Activated naive CD8-positive, alpha-beta T cell treated with anti-CD3 and anti-CD28 coated beads, Interleukin-2, amount 50 U/mL, for 16 hours (primary cell): ENCODE data around the gene MEF2A.
"Not testable (repeated sequence)": the region's sequence is repeated elsewhere in the genome, so short reads cannot be mapped to it uniquely, and the experiment has no call there.

Experiments
- DNase-seq: peaks from one replicate; pipeline ENCODE4 v3.0.0-alpha.2; 2020; ENCODE audit warnings: low read depth, low spot score

MEF2A gene

DNA sequence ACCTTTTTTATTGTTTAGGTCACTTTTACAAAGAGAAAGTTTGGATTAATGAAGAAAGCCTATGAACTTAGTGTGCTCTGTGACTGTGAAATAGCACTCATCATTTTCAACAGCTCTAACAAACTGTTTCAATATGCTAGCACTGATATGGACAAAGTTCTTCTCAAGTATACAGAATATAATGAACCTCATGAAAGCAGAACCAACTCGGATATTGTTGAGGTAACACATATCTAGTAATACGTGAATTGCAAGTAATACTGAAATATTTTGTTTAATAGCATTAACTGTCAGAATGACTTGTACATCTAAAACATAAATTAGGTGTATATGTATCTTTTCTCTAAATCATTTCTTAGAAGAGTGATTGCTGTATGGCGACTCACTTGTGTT, 79.8 kb downstream of the MEF2A start:
- no peak for DNase-seq

DNA sequence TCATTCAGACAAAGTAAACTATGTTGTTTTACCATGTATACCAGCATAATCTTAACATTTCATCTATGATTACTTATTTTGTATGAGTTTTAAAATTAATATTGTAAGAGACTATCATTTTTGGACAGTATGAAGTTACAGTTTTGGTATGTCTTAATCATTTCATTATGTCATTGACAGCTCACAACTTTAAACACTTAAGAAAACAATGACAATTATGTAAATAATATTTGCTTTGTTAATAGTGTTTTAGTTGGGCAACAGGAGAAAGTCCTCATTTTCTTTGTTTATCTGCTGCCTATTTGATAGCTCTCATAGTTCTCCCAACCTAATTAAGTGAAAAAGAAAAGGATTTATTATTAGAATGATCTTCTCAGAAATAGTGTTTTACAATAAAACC, 80.2 kb downstream of the MEF2A start:
- DNase-seq: no peak

DNA sequence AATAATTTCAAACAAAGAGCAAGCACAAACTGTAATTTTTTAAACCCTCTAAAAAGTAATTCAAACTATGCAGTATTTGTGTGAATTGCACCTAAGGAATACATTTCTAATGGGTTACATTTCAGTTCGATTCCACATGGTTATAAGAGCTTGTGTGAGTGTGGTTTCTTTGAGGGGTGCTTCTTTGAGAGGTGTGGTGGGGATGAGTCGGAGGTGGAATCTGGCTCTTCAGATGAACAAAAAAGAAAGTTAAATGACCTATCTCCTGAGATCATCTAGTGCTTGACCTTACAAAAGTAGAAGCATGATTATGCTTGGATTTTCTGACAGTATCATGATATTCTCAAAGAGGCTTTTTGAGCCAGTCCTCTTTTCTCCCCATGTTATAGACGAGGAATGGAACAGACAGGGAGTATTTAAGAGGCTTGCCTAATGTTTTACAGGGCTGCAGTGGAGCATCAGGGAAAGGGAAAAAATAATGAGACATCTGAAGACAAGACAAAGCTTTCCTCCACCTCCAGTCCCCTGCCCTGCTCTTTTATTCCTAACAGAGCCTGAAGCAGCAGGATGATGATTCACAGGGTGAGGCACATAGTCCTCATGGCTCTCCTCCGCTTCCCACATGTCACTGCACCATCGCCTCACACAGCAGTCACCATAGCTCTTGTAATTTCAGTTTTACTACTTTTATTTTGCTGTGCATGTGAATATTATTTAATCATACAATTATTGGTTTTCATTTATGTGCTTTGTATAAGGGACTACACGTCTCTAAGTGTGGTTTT, 85.4 kb downstream of the MEF2A start:
- DNase-seq: no peak

DNA sequence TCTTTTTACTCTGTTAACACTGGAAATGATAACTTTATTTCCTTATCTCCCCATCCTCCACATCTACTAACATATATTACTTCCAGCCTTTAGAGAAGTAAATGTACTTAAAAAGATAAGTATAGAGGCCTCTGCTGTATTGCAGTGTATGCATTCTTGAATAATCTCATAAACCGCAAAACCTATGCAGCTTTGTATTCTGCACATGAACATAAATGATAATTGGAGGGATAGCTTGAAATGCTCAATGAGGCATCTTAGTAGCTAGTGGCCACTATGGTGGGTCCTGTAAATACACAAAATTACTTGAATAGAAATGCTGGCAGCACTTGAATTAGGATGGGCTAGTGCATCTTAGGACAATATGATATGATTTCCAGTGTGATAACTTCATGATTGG, 90.4 kb downstream of the MEF2A start:
- DNase-seq: no peak

DNA sequence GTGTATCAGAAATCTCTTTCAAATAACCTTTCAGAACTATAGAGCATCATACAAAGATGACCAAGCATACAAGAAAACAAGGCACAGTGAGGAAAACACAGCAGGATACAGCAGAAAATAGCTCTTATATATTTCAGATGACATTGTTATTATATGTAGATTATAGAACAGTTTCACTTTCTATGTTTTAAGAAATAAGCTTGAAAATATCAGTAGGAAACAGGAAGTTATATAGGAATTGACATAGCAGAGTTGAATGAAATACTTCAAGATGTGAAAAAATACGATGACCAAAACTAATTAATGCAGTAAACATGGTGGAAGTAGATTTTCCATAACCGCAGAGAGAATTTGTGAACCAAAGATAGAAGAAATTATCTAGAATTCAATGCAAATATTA, 92.2 kb downstream of the MEF2A start:
- no peak for DNase-seq

DNA sequence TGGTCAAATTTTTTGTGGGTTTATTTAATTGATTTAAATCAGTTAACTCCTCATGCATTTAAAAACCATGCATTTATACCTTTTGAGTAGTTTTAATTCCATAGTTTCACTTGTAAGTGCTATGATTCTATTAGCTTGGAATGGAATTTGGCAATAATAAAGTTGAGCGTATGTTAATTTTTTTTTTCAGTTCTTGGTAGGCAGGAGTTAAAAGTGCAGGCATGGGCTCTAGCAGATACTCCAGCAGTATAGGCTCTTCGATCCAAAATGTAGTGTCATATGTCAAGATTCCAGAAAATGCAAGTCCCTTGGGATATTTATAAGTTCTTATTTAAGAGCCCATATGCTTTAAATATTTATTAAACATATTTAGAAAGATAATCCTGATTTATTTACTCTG, 97.1 kb downstream of the MEF2A start:
- DNase-seq: no peak

DNA sequence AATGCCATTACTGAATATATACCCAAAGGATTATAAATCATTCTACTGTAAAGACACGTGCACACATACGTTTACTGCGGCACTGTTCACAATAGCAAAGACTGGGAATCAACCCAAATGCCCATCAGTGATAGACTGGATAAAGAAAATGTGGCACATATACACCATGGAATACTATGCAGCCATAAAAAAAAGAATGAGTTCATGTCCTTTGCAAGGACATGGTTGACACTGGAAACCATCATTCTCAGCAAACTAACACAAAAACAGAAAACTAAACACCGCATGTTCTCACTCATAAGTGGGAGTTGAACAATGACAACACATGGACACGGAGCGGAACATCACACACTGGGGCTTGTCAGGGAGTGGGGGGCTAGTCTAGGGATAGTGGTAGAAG, 100.3 kb downstream of the MEF2A start:
- not testable (repeated sequence) for DNase-seq

DNA sequence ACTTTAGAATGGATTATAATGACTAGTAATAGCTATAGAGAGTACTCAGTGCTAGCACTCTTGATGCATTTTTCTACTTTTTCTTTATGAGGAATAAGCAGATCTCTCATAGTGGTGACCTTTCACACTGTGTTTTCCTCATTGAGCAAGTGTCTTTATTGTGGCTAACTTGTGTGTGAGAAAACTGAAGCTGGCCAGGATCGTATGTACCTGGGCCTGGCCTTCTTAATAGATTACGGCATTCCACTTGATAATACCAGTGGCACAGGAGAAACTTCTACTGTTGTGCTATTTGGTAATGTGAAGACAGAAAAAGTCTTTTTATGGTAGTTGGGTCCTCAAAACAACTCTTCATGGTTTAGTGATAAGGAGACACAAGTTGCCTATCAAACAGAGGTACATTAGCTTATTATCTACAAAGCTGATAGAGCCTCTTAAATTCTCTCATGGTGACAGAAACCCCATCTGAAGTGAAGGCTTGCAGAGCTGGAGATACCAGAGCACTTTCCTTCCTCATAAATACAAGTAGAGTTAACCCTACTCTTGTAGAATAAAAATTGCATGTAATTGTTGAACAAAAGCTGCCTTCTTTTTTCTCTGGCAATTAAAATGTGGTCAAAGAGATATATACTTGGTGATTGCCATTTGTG, 102.9 kb downstream of the MEF2A start:
- no peak for DNase-seq

DNA sequence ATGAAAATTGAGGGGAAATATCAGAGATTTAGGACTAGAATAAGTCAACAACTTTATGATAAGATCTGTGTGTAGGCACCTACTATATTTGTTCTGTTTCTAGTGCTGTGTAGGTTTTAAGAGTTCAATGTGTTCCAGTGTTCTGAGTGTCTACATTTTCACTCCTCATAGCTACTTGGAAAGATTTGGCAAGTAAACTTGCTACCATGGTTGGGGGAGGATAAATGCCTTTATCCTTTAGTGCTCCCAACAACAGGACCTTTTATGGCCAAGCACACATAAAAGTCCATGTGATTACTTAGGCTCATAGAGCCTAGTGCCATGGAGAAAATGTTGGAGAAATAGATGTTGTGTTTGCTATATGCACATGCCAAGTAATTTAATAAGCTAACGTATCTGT, 103.5 kb downstream of the MEF2A start:
- no peak for DNase-seq

DNA sequence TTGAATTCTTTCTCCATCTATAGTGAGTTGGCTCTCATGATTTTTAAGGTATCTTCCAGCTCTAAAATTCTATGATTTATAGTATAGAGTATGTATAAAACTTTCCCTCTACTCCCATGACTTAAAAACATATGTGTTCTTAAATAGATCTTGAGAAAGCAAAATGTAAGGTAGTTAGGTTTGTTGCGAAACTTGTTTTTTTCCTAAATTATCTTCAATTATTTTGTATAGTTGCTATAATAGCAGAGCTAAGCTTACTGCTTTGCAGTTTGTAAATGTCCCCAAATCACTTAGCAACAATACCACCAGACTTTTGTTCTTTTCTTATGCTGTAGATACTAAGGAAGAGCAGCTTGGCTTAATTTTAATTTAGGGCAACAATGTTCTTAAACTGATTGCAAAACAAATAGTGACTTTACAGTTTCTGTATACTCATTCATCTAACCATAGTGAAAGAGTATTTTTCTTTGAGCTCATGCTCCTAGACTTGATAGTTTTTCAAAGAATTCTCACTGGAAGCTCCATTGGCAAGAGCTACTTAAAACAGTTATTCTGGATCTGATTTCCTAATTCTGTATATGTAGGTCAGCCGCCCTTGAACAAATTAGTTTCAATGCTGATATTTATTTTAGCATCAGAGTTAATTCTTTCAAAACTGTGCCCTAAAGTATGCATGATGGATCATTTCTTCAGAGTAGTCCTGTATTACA, 106.3 kb downstream of the MEF2A start:
- DNase-seq: no peak

DNA sequence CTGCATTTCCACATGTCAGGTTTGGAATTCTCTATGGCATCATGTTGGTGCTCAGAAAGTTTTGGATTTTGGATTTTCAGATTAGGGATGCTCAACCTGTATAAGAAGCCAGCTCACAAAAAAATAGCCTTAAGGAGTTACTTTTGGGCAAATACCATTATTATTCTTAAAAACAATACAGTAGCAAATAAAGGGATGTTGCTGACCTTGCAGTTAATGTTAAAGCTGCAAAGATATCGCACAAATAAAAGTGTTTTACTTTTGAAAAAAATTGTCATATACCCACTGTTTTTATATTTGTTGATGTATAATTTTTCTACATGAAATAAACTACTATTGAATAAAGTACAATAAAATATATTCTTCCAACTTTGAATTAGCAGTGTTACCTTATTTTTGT, 107.3 kb downstream of the MEF2A start:
- DNase-seq: no peak

DNA sequence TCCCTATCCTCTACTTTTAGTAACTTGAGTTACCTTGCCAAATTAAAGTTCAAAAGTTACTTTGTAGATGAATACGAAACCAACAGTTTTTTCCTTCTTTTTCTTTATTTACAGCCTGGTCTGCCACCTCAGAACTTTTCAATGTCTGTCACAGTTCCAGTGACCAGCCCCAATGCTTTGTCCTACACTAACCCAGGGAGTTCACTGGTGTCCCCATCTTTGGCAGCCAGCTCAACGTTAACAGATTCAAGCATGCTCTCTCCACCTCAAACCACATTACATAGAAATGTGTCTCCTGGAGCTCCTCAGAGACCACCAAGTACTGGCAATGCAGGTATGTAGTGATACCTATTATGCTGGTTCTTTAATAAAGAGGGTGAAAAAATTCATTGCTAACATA, 108.5 kb downstream of the MEF2A start:
- DNase-seq: no peak

DNA sequence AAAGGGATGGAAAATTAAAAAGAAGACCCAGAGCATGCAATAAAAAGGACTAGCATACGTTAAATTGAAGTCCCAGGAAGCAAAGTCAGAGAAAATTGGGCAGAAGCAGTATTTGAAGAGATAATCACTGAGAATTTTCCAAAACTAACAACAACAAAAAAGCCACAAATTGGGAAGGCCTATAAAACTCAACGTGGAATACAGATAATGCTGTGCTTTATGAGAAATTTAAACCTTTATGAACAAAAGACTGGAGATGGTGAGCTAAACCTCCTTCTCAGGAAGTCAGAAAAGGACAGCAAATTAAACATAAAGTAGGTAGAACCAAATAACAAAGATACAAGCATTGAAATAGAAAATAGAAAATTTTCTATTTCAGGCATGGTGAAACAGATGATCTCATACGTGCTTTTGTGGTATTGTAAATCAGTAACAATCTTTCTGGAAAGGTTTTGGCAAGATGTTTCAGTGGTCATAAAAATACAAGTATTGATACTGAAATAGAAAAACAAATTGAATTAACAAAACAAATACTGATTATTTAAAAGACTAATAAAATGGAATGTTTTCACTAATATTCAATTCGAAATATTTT, 111.9 kb downstream of the MEF2A start:
- no peak for DNase-seq

DNA sequence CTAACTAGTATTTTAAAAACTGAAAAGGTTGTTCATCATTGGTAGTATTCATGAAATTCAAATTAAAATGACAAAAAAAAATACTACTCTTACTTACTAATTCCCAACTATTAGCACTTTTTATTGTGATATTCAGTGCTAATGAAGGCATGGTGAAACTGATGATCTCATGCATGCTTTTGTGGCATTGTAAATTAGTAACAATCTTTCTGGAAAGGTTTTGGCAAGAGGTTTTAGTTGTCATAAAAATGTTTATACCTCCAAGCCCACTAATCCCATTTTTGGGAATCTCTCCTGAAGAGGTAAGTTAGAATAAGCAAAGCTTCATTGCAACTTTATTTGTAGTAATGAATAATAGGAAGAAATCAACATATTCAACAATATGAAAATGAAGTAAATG, 114.5 kb downstream of the MEF2A start:
- DNase-seq: no peak

DNA sequence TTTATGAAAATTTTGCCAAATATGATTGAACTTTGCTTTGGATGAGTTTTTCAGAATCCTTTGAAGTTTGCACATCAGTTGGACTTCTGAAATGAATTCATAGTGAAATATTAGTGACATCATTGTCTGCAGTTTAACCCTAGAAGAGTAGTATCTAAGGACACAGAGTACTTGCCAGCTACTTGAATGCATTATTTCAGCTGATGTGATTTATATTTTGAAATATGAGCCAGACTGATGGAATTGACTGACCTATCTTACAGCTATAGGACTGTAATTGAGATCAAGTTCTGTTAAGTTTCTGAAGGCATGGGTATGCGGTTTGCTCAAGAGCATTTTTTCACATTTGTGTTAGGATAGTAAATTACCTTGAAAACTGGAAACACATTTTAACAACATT, 116.2 kb downstream of the MEF2A start:
- DNase-seq: no peak

DNA sequence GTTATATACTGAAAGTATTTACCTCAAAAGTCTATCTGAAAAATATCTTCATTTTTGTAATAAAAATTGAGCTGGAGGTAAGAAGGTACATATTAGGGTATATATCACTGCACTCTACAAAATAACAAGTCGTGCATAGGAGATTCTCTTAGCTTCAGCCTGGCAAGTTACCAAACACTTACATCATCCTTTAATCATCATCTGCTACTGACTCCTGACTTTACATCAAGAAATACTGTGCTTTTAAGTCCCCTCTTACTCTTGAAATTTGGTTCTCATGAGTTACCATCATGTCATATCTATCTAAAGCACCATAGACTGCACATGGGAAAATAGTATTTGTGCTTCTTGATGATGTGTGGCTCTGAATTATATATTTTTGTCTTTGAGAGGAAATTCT, 116.7 kb downstream of the MEF2A start:
- no peak for DNase-seq

DNA sequence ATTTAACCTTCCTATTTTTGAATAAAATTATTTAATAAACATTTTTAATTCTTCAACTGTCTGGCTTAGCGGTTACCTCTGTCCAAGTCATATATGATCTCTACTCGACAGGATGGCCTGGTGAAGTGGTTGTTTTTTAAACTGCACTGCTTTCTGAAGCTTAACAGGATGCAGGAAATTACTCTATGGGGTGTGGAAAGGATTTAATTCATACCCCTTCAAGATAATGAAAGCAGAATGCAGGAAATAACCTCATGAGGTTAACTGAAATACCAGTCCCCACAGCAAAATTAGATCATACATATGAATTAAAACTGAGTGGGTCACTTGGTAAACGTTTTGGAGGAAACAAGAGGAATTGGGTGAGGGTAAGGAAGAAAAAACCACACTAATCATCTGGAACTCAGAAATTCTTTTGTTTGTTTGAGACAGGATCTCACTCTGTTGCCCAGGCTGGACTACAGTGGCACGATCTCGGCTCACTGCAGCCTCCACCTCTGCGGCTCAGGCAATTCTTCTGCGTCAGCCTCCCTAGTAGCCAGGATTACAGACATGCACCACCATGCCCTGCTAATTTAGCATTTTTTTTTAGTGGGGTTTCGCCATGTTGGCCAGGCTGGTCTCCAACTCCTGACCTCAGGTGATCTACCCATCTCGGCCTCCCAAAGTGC, 117.4 kb downstream of the MEF2A start:
- DNase-seq: no peak

DNA sequence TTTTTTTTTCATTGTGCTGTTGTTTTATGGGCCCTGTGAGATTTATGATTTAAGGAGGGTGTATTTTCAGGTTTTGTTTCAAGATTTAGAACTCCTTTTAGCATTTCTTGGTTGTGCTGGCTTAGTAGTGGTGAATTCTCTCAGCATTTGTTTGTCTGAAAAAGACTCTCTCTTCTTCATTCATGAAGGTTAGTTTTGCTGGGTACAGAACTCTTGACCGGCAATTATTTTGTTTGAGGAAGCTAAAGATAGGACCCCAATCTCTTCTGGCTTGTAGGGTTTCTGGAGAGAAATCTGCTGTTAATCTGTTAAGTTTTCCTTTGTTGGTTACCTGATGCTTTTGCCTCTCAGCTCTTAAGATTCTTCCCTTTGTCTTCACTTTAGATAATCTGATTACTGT, 120.5 kb downstream of the MEF2A start:
- DNase-seq: no peak

DNA sequence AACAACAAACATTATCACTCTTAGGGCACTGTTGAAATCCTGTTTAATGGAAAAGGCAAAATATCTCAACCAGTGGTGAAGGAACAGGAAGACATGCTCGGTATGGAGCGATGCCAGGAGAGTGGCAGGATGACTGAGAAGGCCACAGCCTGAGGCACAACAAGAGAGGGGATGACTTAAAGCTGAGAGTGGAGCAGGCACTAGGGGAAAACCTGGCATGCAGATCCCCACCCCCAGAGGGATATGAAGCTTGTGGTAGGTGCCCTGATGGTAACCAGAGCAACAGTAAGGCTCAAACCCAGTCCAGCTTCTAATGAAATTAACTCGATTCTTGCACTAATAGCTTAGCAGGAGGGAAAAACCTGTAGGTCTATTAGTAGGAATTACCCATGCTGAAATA, 127.0 kb downstream of the MEF2A start:
- no peak for DNase-seq

DNA sequence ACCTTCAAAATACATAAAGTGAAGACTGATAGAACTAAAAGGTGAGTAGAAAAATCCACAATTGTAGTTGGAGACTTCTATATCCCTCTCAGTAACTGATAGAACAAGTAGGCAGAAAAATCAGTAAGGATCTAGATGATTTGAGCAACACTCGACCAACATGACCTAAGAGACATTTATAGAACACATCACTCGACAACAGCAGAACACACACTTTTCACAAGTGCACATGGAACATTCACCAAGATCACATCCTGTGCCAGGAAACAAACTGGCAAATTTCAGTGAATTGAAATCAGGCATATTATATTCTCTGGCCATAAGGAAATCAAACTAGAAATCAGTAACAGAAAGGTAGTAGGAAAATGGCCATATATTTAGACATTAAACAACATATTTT, 130.3 kb downstream of the MEF2A start:
- DNase-seq: no peak

DNA sequence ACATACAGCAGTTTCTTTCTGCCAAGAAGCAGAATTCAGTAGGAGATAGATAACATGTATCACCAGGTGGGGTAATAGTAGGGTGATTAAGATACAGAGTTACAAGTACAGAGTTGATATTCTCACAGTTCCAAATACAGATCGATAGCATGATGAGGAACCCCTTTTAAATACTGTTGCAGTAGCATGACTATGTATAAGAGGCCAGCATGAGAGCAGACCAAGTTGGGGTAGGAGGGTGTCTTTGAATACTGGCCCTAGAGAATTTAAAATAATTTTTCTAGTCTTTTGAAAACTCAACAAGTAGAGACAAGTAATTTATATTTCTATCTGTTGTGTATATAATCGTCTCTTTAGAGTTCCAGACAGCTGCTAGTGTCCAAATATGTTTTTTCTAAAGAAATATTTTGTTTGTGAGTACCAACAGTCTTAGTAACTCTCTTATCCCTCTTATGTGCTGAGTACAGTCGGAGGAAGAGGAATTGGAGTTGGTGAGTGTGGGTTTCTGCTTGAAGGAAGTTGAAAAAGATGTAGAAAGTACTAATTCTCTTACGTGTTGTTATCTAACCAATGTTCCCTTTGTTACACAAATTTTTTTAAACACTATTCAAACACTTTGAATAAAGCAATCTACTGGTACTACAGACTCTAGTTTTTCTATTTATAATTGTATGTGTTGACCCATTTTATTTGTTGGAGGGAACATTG, 137.3 kb downstream of the MEF2A start:
- DNase-seq: no peak
